K562 (cell line): ENCODE measurements around the gene RCOR1. TPM values are rescaled to one million over a fixed set of nuclear protein-coding genes. Genes with fewer than 3 reads are reported as not detected.

Source experiments
- ATAC-seq: fragments of 200-7000 bp; cut with Tn5 transposase; 3 replicates; pipeline ENCODE4 v1.9.1; 2020; ENCODE audit warnings: moderate library complexity
- BruUV-seq: library from RNA; stranded (reverse); fragments of 400-500 nt; replicated peaks from 2 replicates; lab custom pipeline; 2021; lab: Mats Ljungman, UMichigan
- CTCF ChIA-PET: fragments of 300-600 bp; formaldehyde crosslinking; extraction: SDS; loops from one replicate; lab custom pipeline; 2021; ENCODE audit warnings: low intra/inter-chr PET ratio; lab: Yijun Ruan, JAX
- POLR2A ChIA-PET: fragments of 300-600, 350-650 bp; sonication (Branson Sonifier 250); formaldehyde crosslinking; extraction: SDS; loops from one replicate; lab custom pipeline; 2021; ENCODE audit warnings: antibody characterized with exemption, inconsistent platforms; lab: Yijun Ruan, JAX
- DNase-seq, 4 experiments: peaks; one replicate each; pipeline versions ENCODE4 v3.0.0 to v3.0.0-alpha.2; 2011 to 2018; ENCODE audit warnings: low spot score in 3 of 4, mixed read lengths in 3 of 4; ENCODE audit errors: extremely low read depth in 1 of 4
- FAIRE-seq: peaks from 2 replicates; lab custom pipeline; 2011; peaks lifted over from hg19 to GRCh38; lab: Jason Lieb, UNC
- H2AFZ ChIP-seq: 2 replicates; pipeline ENCODE4 v1.6.0; 2011; ENCODE audit warnings: low read depth, low read length, control low read depth, inconsistent platforms
- H3K27ac ChIP-seq: fragments of 200-600 bp; 3 replicates; pipeline ENCODE4 v1.8.0; 2011; ENCODE audit warnings: low read depth, mild to moderate bottlenecking, control low read depth, inconsistent platforms, low read length, moderate library complexity, mixed read lengths; ENCODE audit errors: extremely low read depth
- H3K27me3 ChIP-seq, 2 experiments: fragments of 300-600 bp in 1 of 2; 2 replicates in 1 of 2; 3 replicates in 1 of 2; pipeline versions ENCODE4 v1.6.0 to v1.8.0; 2011; ENCODE audit warnings: inconsistent platforms in 2 of 2, low read length in 2 of 2, mild to moderate bottlenecking in 1 of 2, mixed read lengths in 1 of 2, moderate library complexity in 1 of 2; ENCODE audit not compliant: control insufficient read depth in 2 of 2, insufficient read depth in 2 of 2
- H3K36me3 ChIP-seq: fragments of 300-600 bp; 3 replicates; pipeline ENCODE4 v1.8.0; 2011; ENCODE audit warnings: mild to moderate bottlenecking, low read length, inconsistent platforms; ENCODE audit not compliant: control insufficient read depth, insufficient read depth
- H3K4me1 ChIP-seq, 2 experiments: fragments of 200-600 bp in 1 of 2; replicated peaks in 1 of 2; 2 replicates in 1 of 2; 3 replicates in 1 of 2; pipeline versions ENCODE4 v1.5.1 to v1.8.0; 2011; ENCODE audit warnings: inconsistent platforms in 2 of 2, low read length in 2 of 2, mild to moderate bottlenecking in 1 of 2, mixed read lengths in 1 of 2, moderate library complexity in 1 of 2; ENCODE audit not compliant: control insufficient read depth in 2 of 2, insufficient read depth in 2 of 2
- H3K4me2 ChIP-seq: 2 replicates; pipeline ENCODE4 v1.6.1; 2011; ENCODE audit warnings: low read length, control low read depth, inconsistent platforms, mixed read lengths; ENCODE audit not compliant: insufficient read depth
- H3K4me3 ChIP-seq: fragments of 200-600 bp; sonication (generic), shearing (Covaris generic); 2 replicates; pipeline ENCODE4 v1.5.1; 2016; ENCODE audit warnings: control low read depth, inconsistent platforms
- H3K79me2 ChIP-seq: fragments of 200-600 bp; 3 replicates; pipeline ENCODE4 v1.8.0; 2011; ENCODE audit warnings: low read length, inconsistent platforms; ENCODE audit not compliant: control insufficient read depth, insufficient read depth
- H3K9ac ChIP-seq, 2 experiments: 2 replicates each; pipeline versions ENCODE4 v1.6.0 to v1.6.1; 2011; ENCODE audit warnings: low read depth in 2 of 2, low read length in 2 of 2, control low read depth in 1 of 2, inconsistent platforms in 1 of 2, mild to moderate bottlenecking in 1 of 2, mixed read lengths in 1 of 2; ENCODE audit not compliant: insufficient read depth in 1 of 2
- H3K9me1 ChIP-seq: one replicate; pipeline ENCODE4 v1.6.0; 2011; ENCODE audit warnings: inconsistent platforms, mild to moderate bottlenecking, low read length, moderate library complexity; ENCODE audit not compliant: control insufficient read depth, insufficient read depth
- H3K9me3 ChIP-seq: replicated peaks from 2 replicates; pipeline ENCODE4 v1.5.1; 2011; ENCODE audit warnings: low read depth, low read length, inconsistent platforms; ENCODE audit not compliant: control insufficient read depth, insufficient read depth
- H4K20me1 ChIP-seq: replicated peaks from 2 replicates; pipeline ENCODE4 v1.6.1; 2011; ENCODE audit warnings: low read length, inconsistent platforms, mixed read lengths; ENCODE audit not compliant: control insufficient read depth, insufficient read depth
- CBFB ChIP-seq: sonication (generic); formaldehyde crosslinking; IDR thresholded peaks from 2 replicates; pipeline ENCODE4 v1.4.0; 2020; ENCODE audit warnings: mild to moderate bottlenecking, missing genetic modification reagents
- E2F3 ChIP-seq: fragments of 250-450 bp; sonication (Bioruptor Pico); IDR thresholded peaks from 2 replicates; pipeline ENCODE4 v1.4.0; 2020; ENCODE audit warnings: mild to moderate bottlenecking
- MYC ChIP-seq, 2 experiments: fragments of 250-450 bp in 1 of 2; sonication (Bioruptor Pico) in 1 of 2; IDR thresholded peaks; 2 replicates each; pipeline versions ENCODE4 v1.5.1 to v1.6.1; 2012 to 2021; ENCODE audit warnings: low read depth in 2 of 2, borderline replicate concordance in 1 of 2, improper control_type of control experiment in 1 of 2, low read length in 1 of 2, mild to moderate bottlenecking in 1 of 2, moderate library complexity in 1 of 2
- PHB2 ChIP-seq: fragments of 450-650 bp; IDR thresholded peaks from 2 replicates; pipeline ENCODE4 v1.6.1; 2017; ENCODE audit warnings: low read depth
- RBM39 ChIP-seq: fragments of 200-400 bp; formaldehyde crosslinking; optimal IDR thresholded peaks from 2 replicates; pipeline ENCODE3; 2018; ENCODE audit warnings: low read depth, low read length
- TRIM25 ChIP-seq: fragments of 450-650 bp; IDR thresholded peaks from 2 replicates; pipeline ENCODE4 v1.7.0; 2016; ENCODE audit warnings: borderline replicate concordance
- WGBS: fragments of 100-300 bp; shearing (Covaris generic); methylation state at CpG from one replicate; pipeline ENCODE4 v1.1.6; 2016; ENCODE audit warnings: low coverage, mixed read lengths; ENCODE audit not compliant: insufficient coverage; ENCODE audit errors: missing lambda C conversion rate; 5-methylcytosine and 5-hydroxymethylcytosine counted together
- in situ Hi-C: fragments of 300-500 bp; cut with MboI; formaldehyde crosslinking; loops from 4 replicates; pipeline ENCODE4 v1.15.0; 2018; ENCODE audit warnings: inconsistent platforms, mixed read lengths
- intact Hi-C: fragments of 100-400 bp; cut with micrococcal nuclease; formaldehyde crosslinking; loops from 2 replicates; pipeline ENCODE4 v1.14.2; 2022
- polyA plus RNA-seq, 8 experiments: library from polyadenylated mRNA; depleted of rRNA in 4 of 8; stranded (reverse) in 5 of 8; unstranded in 3 of 8; fragments of >200 nt; fragmentation: Nextera tagmentation in 2 of 8; fragmentation: Illumina TruSeq in 1 of 8; extraction: Ambion mirVana in 2 of 8; extraction: Trizol in 1 of 8; gene quantifications; 2 replicates each; pipeline versions ENCODE4 v1.2.1 to v1.2.3, GENCODE V29; 2011 to 2014; ENCODE audit warnings: inconsistent platforms in 1 of 8, missing spikeins in 1 of 8
- total RNA-seq, 7 experiments: library from RNA; depleted of rRNA in 6 of 7; stranded (reverse); fragments of >200 nt in 6 of 7; fragmentation: Illumina TruSeq in 2 of 7; extraction: Trizol in 2 of 7; gene quantifications; 2 replicates each; pipeline versions ENCODE4 v1.2.1 to v1.2.3, GENCODE V29; 2011 to 2021; ENCODE audit warnings: low replicate concordance in 1 of 7

Gene RCOR1
- total and polyA plus RNA-seq, 9 of the 15 experiments (the other 6 are each of a cell fraction or from before 2014, with no cell fraction given), result 8.5 to 47.9 (median 20.9) TPM

- peaks cover 92% of the 10 kb centered on the region for H3K79me2 ChIP-seq
- ChIA-PET POLR2A (interaction anchor here (0.9 kb wide), 1 partner anchor 20 kb away, joined by 3 read pairs; no protein-coding TSS in a partner anchor), CTCF (no interaction called here)
- ATAC-seq (no peak), DNase-seq (no peak), FAIRE-seq (no peak)
- no peak overlapping the region for H3K4me3 ChIP-seq
- TF ChIP-seq CBFB (CRISPR knock-in tag), result no peak
- no peak for TF ChIP-seq E2F3 (CRISPR knock-in tag)
- no peak for TF ChIP-seq PHB2
- no peak for TF ChIP-seq RBM39
- no peak for TF ChIP-seq MYC (IDR thresholded peaks at IDR 0.05; ENCODE audit: low read depth, low read length)
- no peak for TF ChIP-seq MYC (CRISPR knock-in tag; IDR thresholded peaks at IDR 0.05; ENCODE audit: borderline replicate concordance, low read depth)
- no peak for TF ChIP-seq TRIM25
- no TSS peak for BruUV-seq
- no peak overlapping the region for H3K4me2 ChIP-seq
- H3K27ac ChIP-seq, result no peak overlapping the region
- H2AFZ ChIP-seq, result no peak overlapping the region
- intact Hi-C loops (no loop called here), in situ Hi-C loops (no loop called here)
- H3K9ac ChIP-seq, result no peak overlapping the region
- H3K9me3 ChIP-seq, result no peaks in the 10 kb centered on the region
- H4K20me1 ChIP-seq, result peaks cover 8% of the 10 kb centered on the region; the same call in 1 of the 2 replicates
- peaks cover 0 to 20% of the 10 kb centered on the region in 2 experiments; a peak in 4 of 5 replicates for H3K4me1 ChIP-seq
- 80% methylated on average over 7 of the region's 9 CpGs for WGBS
- H3K9me1 ChIP-seq, result peaks cover 4% of the 10 kb centered on the region
- H3K27me3 ChIP-seq, result no peaks in the 10 kb centered on the region
- H3K36me3 ChIP-seq, result peaks cover 22% of the 10 kb centered on the region; the same call in 2 of the 3 replicates
Measured at GRCh38 chr14:102668291-102668873, 75.9 kb downstream of the RCOR1 start.
